Activated CD8-positive, alpha-beta T cell treated with anti-CD3 and anti-CD28 coated beads for 36 hours (primary cell): ENCODE results near the gene CACNA2D2. TPM values are rescaled to one million over a fixed set of nuclear protein-coding genes. Genes with fewer than 3 reads are reported as not detected.

ENCODE experiments used
- ATAC-seq: fragments of 200-7000 bp; cut with Tn5 transposase; one replicate; pipeline ENCODE4 v1.10.0; 2021; ENCODE audit warnings: mild to moderate bottlenecking, moderate library complexity
- CTCF ChIA-PET: fragments of 350-600 bp; sonication (Branson Sonifier 250); formaldehyde crosslinking; loops from one replicate; lab custom pipeline; 2021; ENCODE audit warnings: antibody characterized with exemption; lab: Charles Lee
- POLR2A ChIA-PET: fragments of 350-600 bp; sonication (Branson Sonifier 250); formaldehyde crosslinking; loops from one replicate; lab custom pipeline; 2021; ENCODE audit warnings: antibody characterized with exemption; lab: Charles Lee
- DNase-seq: peaks from one replicate; pipeline ENCODE4 v3.0.0-alpha.2; 2020
- H3K27ac Mint-ChIP-seq: one replicate; pipeline ENCODE4 v1.8.0; 2021; ENCODE audit warnings: mild to moderate bottlenecking, mixed read lengths
- H3K27me3 Mint-ChIP-seq: one replicate; pipeline ENCODE4 v1.8.0; 2021; ENCODE audit warnings: mixed read lengths
- H3K36me3 Mint-ChIP-seq: one replicate; pipeline ENCODE4 v1.8.0; 2021; ENCODE audit warnings: low read depth, mixed read lengths
- H3K4me1 Mint-ChIP-seq: one replicate; pipeline ENCODE4 v1.8.0; 2021; ENCODE audit warnings: low read depth, mixed read lengths
- H3K4me3 Mint-ChIP-seq: one replicate; pipeline ENCODE4 v1.8.0; 2021; ENCODE audit warnings: mild to moderate bottlenecking, moderate library complexity, mixed read lengths
- H3K9me3 Mint-ChIP-seq: one replicate; pipeline ENCODE4 v1.8.0; 2021; ENCODE audit warnings: mixed read lengths
- intact Hi-C: fragments of 100-400 bp; cut with micrococcal nuclease; formaldehyde crosslinking; loops from one replicate; pipeline ENCODE4 v1.10.0; 2022
- total RNA-seq, 2 experiments: library from RNA; stranded (reverse); gene quantifications; one replicate each; pipeline ENCODE4 v1.2.3, GENCODE V29; 2021
- TF ChIP-seq, protein P1 (sequence below): fragments of 200-600 bp; IDR thresholded peaks from one replicate; pipeline ENCODE4 v1.8.0; 2022; ENCODE audit warnings: antibody characterized with exemption, mild to moderate bottlenecking

Gene CACNA2D2
- total RNA-seq, 2 experiments from 2014 or later, result 1.6 to 2.1 TPM

DNA sequence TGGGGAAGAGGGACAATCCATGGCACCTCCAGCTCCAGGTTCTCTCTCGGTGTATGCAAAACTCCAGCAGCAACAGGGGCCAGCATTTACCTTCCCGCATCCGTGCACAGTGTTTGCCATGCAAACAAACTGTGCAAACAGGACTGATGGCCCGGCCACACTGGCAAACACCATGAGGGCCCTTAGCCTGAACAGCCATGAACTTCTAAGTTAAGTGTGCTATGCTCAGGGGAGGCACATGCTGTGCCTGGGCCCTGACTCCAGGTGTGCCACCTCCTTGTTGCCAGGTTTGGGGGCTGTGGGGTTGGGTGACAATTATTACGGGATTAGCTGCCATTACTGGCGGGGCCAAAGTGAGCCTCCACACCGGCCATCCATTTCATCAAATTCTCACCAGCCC, 57.5 kb downstream of the CACNA2D2 start:
- TF ChIP-seq, protein P1, sequence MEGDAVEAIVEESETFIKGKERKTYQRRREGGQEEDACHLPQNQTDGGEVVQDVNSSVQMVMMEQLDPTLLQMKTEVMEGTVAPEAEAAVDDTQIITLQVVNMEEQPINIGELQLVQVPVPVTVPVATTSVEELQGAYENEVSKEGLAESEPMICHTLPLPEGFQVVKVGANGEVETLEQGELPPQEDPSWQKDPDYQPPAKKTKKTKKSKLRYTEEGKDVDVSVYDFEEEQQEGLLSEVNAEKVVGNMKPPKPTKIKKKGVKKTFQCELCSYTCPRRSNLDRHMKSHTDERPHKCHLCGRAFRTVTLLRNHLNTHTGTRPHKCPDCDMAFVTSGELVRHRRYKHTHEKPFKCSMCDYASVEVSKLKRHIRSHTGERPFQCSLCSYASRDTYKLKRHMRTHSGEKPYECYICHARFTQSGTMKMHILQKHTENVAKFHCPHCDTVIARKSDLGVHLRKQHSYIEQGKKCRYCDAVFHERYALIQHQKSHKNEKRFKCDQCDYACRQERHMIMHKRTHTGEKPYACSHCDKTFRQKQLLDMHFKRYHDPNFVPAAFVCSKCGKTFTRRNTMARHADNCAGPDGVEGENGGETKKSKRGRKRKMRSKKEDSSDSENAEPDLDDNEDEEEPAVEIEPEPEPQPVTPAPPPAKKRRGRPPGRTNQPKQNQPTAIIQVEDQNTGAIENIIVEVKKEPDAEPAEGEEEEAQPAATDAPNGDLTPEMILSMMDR, result no peak
- ChIA-PET POLR2A (interaction anchor here (1.2 kb wide), 1 partner anchor 14 kb away, joined by 3 read pairs; no protein-coding TSS in a partner anchor), CTCF (interaction anchor here (0.9 to 1.5 kb wide), 2 partner anchors 56 to 96 kb away, joined by 3 to 9 read pairs; no protein-coding TSS in a partner anchor)
- H3K4me1 Mint-ChIP-seq, result peaks cover 17% of the 10 kb centered on the region
- intact Hi-C loops, result no loop called here
- no peaks in the 10 kb centered on the region for H3K27me3 Mint-ChIP-seq
- no peak for ATAC-seq
- no peaks in the 10 kb centered on the region for H3K36me3 Mint-ChIP-seq
- DNase-seq, result no peak
- H3K4me3 Mint-ChIP-seq, result no peak overlapping the region
- H3K27ac Mint-ChIP-seq, result no peak overlapping the region
- H3K9me3 Mint-ChIP-seq, result no peaks in the 10 kb centered on the region

DNA sequence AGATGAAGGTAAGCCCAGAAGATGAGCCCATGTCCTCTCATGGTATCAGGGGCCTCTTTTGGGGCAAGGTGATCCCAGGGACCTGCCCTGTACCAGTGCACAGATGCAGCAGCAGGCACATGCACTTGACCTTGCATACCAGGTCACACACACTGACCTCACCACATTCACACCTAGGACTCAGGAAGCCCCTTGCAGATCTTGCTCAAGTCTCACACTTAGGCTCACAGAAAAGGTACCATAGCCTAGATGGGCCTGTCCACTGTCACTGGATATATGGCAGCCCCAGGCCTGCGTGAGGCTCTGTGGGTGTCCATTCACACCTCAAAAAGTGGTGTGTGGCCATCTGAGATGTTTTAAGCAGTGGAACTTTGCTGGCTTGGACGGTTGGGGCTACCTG, 58.7 kb downstream of the CACNA2D2 start:
- DNase-seq, result no peak
- no peaks in the 10 kb centered on the region for H3K36me3 Mint-ChIP-seq
- ATAC-seq, result no peak
- intact Hi-C loops, result no loop called here
- no peak overlapping the region for H3K4me3 Mint-ChIP-seq
- TF ChIP-seq, protein P1, result no peak
- ChIA-PET POLR2A (no interaction called here), CTCF (no interaction called here)
- peaks cover 9% of the 10 kb centered on the region for H3K4me1 Mint-ChIP-seq
- H3K27me3 Mint-ChIP-seq, result no peaks in the 10 kb centered on the region
- H3K27ac Mint-ChIP-seq, result no peak overlapping the region
- H3K9me3 Mint-ChIP-seq, result no peaks in the 10 kb centered on the region

DNA sequence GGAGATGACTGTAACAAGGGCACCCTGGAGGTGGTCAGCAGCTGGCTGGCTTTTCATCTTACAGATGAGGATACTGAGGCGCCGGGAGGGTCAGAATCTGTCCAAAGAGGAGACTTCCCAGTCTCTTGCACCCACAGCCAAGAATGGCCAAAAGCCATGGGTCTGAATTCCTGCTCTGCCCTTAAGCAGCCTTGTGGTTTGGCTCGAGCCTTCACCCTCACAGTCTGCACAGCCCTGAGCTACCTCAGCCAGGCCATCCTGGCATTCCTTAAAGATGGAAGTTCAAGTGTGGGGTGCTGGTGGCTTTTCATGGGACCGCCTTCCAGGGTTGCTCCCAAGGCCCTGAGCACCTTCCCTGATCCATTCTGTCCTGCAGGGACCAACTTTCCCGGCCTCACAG, 59.2 kb downstream of the CACNA2D2 start:
- ATAC-seq (no peak), DNase-seq (no peak)
- Mint-ChIP-seq H3K27me3 (no peaks in the 10 kb centered on the region), H3K4me1 (peaks cover 4% of the 10 kb centered on the region), H3K27ac (no peak overlapping the region), H3K9me3 (no peaks in the 10 kb centered on the region), H3K4me3 (no peak overlapping the region), H3K36me3 (no peaks in the 10 kb centered on the region)
- intact Hi-C loops, result no loop called here
- ChIA-PET POLR2A (no interaction called here), CTCF (no interaction called here)
- TF ChIP-seq, protein P1, result no peak

DNA sequence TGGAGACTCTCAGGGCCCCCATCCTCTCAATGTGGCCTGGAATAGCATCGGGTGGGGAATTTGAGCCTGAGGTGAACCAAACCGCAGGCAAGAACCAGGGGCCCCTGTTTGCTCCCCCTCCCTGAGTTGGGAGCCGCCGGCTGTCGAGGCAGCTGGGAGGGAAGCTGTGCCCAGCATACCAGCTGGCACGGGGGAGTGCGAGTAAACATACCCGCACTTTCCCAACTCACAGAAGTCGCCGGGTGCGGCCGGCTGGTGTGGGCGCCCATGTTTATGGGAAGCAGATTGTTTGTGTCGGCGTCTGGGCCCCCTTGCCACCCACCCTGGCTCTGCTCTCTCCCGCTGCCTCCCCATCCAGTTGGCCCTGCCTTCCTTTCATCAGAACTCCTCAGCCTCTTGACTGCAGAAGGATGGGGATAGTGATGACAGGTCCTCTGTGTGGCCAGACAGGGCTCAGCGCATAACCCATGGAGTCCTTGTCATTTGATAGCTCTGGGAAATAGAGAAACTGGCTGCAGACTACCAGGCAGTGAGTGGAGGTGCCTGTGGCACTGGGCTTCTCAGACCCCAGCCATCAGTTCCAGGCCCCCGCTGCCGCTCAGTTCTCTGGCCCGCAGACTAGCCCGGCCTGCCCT, 60.4 kb downstream of the CACNA2D2 start:
- no peak overlapping the region for H3K27ac Mint-ChIP-seq
- POLR2A ChIA-PET, result no interaction called here
- no peak overlapping the region for H3K4me3 Mint-ChIP-seq
- ATAC-seq, result no peak
- no peaks in the 10 kb centered on the region for H3K27me3 Mint-ChIP-seq
- intact Hi-C loops, result no loop called here
- peaks cover 4% of the 10 kb centered on the region for H3K4me1 Mint-ChIP-seq
- no peak for DNase-seq
- H3K36me3 Mint-ChIP-seq, result no peaks in the 10 kb centered on the region
- H3K9me3 Mint-ChIP-seq, result no peaks in the 10 kb centered on the region
- CTCF ChIA-PET, result interaction anchor here (1.3 kb wide), 1 partner anchor 13 kb away, joined by 3 read pairs; no protein-coding TSS in a partner anchor
- TF ChIP-seq, protein P1, result no peak

DNA sequence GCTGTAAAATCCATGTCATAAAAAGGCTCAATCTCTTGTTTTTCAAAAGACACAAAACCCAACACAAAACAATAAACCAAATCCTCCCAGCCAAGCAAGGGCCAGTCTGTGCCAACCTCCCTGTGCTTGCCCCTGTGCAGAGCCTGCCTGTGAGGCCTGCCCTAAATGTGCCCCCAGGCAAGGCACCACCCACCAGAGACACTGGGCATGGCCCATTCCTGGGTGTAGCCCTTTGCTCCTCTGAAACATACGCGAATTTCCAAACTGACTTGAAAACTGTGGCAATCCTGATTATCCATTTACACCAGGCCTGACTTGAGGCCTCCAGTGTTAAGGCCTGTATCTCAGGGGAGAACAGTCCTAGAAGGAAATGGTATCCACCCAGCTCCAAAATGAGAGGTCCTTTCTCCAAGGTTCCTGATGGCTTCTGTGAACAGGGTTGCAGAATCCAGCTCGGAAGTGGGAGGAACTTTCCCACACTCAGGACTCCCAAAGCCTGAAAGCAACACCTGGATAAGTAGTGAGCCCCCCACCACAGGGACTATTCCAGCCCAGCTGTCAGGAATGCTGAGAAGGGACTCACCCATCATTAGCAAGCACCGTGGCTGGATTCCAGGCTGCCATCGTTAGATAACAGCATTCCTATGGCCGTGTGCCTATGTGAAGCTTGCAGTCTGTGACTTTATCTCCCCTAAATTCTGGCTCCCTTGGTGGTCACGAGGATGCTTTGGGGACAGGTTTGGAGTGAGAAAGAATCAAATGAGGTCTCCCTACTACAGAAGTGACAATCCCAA, 61.8 kb downstream of the CACNA2D2 start:
- POLR2A ChIA-PET, result no interaction called here
- TF ChIP-seq, protein P1, result no peak
- no peaks in the 10 kb centered on the region for H3K27me3 Mint-ChIP-seq
- no peak for ATAC-seq
- no peak overlapping the region for H3K27ac Mint-ChIP-seq
- no peaks in the 10 kb centered on the region for H3K9me3 Mint-ChIP-seq
- no peaks in the 10 kb centered on the region for H3K36me3 Mint-ChIP-seq
- no peak overlapping the region for H3K4me3 Mint-ChIP-seq
- H3K4me1 Mint-ChIP-seq, result no peaks in the 10 kb centered on the region
- DNase-seq, result no peak
- CTCF ChIA-PET, result interaction anchor here (1.2 kb wide), 1 partner anchor 100 kb away, joined by 4 read pairs; no protein-coding TSS in a partner anchor
- intact Hi-C loops, result no loop called here
